Astrocyte of the hippocampus (primary cell): ENCODE data around the gene NUDCD3.
A peak's percentile ranks its signal among the peaks of the same experiment; 100 is the strongest.

Source experiments
- DNase-seq: peaks from one replicate; pipeline ENCODE4 v3.0.0; 2011; ENCODE audit warnings: low read depth, low spot score

NUDCD3 gene

DNA sequence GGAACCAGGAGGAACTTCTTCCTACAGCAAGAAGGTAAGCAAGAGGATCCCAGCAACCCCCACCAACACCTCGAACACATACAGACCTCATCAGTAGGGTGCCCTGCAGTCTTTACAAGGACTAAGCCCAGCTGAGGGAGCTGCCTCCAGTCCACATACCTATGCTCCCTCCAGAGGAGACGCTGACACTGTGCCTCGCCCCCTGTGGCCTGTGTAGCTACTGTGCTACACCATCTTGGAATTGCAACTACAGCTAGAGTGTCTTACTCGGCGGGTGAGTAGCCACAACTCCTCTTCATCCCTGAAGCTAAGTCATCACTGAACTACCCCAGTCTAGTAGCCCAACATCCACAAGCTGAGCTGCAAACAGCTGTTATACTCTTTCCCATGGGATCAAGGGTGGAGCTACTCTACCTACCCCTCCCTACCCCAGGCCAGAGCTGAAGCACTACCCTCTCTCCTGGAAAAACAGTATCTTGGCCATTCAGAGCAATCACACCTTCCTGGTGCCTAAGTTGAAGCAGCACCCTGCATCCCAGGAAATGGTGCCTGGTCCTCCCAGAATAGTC, 122.9 kb downstream of the NUDCD3 start:
- DNase-seq, result no peak

GRCh38 chr7:44366986-44367385, 123.5 kb downstream of the NUDCD3 start:
- no peak for DNase-seq

- DNase-seq, result no peak
These were observed 136.8 kb downstream of the NUDCD3 start for GRCh38 chr7:44353668-44354067.

GRCh38 chr7:44348851-44349781, 141.3 kb downstream of the NUDCD3 start:
- no peak for DNase-seq

- DNase-seq, result peak; percentile 32
These were observed 142.2 kb downstream of the NUDCD3 start for GRCh38 chr7:44348300-44348699.

DNA sequence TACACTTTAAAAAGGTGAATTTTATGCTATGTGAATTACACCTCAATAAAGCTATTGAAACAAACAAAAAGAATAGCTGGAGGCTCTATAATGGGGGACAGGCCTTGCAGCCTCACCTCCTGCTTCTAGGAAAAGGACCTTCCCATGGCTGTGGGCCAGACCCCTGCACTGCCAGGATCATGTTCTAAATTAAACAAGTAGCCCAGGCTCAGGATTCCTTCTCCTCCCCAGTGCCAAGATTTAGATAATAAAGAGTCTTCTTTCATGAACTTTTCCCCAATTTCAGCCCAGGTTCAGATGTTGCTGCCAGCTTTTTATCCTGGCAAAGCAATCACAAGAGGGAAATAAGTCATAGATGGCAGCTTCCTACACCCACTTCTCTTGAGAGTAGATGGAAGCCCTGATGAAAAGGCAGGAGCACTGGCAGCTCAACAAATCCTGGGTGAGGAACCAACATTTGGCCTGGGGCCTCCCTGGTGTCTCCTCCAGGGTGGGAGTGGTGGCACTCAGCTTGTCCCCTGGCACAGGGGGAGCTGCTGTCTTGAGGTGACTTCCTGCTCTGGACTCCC, 142.8 kb downstream of the NUDCD3 start:
- DNase-seq, result no peak

GRCh38 chr7:44346063-44346462, 144.4 kb downstream of the NUDCD3 start:
- no peak for DNase-seq

DNA sequence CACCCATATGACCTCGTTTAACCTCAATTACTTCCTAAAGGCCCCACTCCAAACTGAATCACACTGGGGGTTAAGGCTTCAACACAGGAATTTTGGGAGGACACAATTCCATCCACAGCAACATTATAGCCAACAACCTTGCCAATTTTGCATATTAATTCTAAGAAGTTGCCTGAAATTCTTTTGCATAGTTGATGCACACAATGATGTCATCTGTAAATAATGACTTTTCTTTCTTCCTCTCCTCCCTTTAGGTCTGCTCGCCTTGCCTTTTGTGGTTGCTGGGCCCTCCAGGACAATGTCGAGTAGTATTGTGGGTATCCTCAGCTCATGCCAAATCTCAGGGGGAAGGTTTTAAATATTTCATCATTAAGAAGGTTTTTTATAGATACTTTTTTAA, 149.1 kb downstream of the NUDCD3 start:
- no peak for DNase-seq

DNA sequence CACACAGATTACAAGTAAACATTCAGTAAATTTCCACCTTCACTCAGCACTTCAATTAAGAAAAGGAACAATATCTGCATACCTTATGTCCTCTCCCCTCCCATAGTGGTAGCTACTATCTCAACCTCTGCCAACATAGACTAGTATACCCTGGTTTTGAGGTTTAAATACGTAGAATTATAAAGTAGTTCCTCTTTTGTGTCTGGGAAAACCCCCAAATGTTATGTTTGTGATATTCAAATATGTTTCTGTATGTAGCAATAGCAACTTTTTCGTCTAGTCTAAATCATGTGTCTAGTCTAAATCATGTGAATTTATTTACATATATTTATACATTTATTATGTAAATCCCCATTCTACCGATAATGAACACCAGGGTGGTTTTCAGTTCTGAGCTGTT, 151.9 kb downstream of the NUDCD3 start:
- DNase-seq, result no peak

- no peak for DNase-seq
These were observed 154.0 kb downstream of the NUDCD3 start for GRCh38 chr7:44336491-44336890.

DNA sequence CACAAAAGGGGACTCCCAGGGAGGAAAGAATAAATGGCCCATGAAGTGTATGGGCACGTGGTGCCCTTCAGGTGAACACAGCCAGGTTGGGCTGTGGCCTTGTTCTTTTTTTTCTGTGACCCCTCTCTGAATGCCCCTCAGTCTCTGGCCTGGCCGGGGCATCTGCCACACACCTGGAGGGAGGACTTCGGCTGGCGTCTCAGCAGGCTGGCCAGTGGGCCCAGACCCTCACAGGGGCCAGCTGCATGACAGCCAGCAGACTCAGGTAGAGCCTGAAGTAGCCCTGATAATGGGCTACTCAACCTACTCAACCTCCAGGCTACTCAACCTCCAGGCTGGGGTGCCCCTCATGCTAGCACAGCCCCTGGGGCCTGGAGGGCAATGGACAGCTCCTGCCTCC, 155.3 kb downstream of the NUDCD3 start:
- no peak for DNase-seq

DNA sequence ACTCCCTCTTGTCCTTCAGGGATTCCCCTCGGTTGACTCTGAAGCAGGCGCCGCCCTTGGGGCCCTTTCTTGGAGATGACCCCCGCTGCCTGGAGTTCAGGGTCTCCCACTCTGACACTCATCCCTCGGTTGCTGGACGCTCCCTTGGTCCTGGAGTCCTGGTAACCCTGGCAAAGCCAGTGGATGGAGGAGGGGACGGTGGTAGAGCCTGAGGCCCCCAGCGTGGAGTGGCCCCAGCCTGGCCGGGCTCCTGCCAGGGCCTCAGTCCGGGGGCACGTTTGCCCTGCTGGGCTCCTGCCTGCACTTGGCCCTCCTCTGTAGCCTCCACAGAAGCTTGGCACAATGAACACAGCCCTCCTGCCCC, 155.7 kb downstream of the NUDCD3 start:
- no peak for DNase-seq

DNA sequence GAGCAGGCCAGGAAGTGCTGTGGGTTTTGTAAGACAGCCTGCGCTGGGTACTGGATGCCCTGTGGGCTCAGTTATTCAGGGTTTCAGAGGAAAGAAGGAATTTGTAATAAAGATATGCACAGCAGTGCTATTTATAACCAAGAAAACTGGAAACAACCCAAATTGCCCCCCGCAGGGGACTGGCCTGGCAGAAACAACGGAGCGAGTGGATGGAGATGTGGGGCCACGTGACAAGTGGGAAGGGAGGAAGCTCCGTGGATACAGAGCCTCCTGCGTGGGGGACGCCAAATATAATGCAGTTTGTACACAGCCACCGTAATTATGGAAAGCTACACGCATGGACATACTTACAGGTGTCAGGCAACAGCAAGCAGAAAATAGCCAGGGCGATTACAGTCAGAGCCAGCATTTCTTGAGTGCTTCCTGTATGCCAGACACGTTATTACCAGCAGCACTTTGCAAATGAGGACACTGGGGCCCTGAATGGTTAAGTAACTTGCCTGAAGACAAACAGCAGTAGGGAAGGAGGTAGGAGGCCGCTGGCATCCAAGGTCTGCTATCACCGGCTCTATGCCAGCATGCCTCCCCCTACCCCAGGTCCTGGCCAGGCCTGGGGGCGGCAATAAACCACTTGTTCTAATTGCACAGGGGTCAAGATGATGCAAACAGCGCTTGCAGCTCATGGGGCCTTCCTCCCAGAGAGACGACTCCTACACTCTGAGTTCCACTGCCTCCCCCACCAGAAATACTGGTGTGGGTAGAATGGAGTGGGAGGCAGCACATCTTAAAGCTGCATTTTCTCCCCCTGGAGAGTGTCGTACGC, 156.3 kb downstream of the NUDCD3 start:
- peak; percentile 47 for DNase-seq

- DNase-seq, result no peak
These were observed 158.8 kb downstream of the NUDCD3 start for GRCh38 chr7:44331682-44332081.

DNA sequence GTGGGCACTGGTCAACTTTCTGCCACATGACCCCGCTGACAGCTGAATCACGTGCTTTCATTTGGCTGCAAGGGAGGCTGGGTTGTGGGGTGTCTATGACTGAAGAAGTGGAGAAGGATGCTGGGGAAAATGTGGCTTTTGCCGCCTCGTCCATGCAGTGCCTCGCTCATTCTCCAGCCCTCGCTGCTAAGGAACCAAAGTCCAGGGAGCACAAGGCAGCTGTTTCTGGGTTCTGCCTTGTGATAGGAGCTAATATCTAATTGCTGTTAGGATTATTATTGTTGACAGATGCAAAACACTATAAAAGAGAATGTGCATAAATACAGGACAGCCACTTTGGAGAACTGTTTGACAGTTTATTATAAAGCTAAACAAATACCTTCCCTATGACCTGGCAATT, 160.1 kb downstream of the NUDCD3 start:
- DNase-seq, result no peak

DNA sequence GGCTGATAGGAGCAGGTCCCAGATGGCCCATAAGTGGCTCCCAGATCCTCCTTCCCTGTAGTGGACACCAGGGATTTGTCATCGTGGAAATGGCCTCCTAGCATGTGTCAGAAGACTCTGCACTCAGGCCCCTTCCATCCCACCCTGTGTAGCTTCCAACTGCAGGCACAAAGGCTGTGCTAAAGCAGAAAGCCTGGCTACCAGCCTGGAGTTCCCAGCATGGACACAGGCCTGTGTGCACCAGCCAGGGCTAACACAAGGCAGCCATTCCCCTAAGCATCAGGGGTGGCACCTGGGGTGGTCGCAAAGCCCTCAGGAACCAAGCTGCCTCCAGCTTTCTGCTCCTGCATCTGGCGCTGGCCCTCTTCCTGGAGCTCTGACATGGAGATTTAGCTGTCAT, 160.6 kb downstream of the NUDCD3 start:
- no peak for DNase-seq
